HepG2 (cell line): ENCODE data around the gene DEFB131A.
"Not testable (repeated sequence)": the region's sequence is repeated elsewhere in the genome, so short reads cannot be mapped to it uniquely, and the experiment has no call there.

Experiments
- ARNTL ChIP-seq: sonication (generic); formaldehyde crosslinking; IDR thresholded peaks from 2 replicates; pipeline ENCODE4 v1.4.0; 2020; ENCODE audit warnings: mild to moderate bottlenecking, missing genetic modification reagents
- EZH2 ChIP-seq: conservative IDR thresholded peaks from 2 replicates; pipeline ENCODE4 v1.6.1; 2012; ENCODE audit warnings: mild to moderate bottlenecking, low read depth, low read length, moderate library complexity
- NFKB2 ChIP-seq: sonication (generic); formaldehyde crosslinking; IDR thresholded peaks from 2 replicates; pipeline ENCODE4 v1.4.0; 2020; ENCODE audit warnings: missing genetic modification reagents, borderline replicate concordance
- RFX5 ChIP-seq: IDR thresholded peaks from 2 replicates; pipeline ENCODE4 v1.6.1; 2011; ENCODE audit warnings: low read depth, low read length, improper control_type of control experiment
- RXRA ChIP-seq: sonication (generic); formaldehyde crosslinking; IDR thresholded peaks from 2 replicates; pipeline ENCODE4 v1.5.1; 2020; ENCODE audit warnings: missing genetic modification reagents
- SKIL ChIP-seq: sonication (generic); formaldehyde crosslinking; IDR thresholded peaks from 2 replicates; pipeline ENCODE4 v1.8.0; 2022; ENCODE audit warnings: missing genetic modification reagents, mild to moderate bottlenecking, moderate library complexity, borderline replicate concordance
- ZNF34 ChIP-seq: sonication (generic); formaldehyde crosslinking; IDR thresholded peaks from 2 replicates; pipeline ENCODE4 v1.4.0; 2020; ENCODE audit warnings: mild to moderate bottlenecking, missing genetic modification reagents, borderline replicate concordance
- ZNF383 ChIP-seq: sonication (generic); formaldehyde crosslinking; IDR thresholded peaks from 2 replicates; pipeline ENCODE4 v1.4.0; 2020; ENCODE audit warnings: missing genetic modification reagents, mild to moderate bottlenecking, borderline replicate concordance
- ZNF670 ChIP-seq: sonication (generic); formaldehyde crosslinking; IDR thresholded peaks from 2 replicates; pipeline ENCODE4 v1.8.0; 2022; ENCODE audit warnings: mild to moderate bottlenecking, missing genetic modification reagents, borderline replicate concordance
- TF ChIP-seq, protein P1 (sequence below), 2 experiments: IDR thresholded peaks; 2 replicates each; pipeline ENCODE4 v1.6.1; 2011 to 2012; ENCODE audit warnings: low read length in 2 of 2, borderline replicate concordance in 1 of 2, low read depth in 1 of 2, mild to moderate bottlenecking in 1 of 2, moderate library complexity in 1 of 2
- TF ChIP-seq, protein P2 (sequence below): sonication (generic); formaldehyde crosslinking; IDR thresholded peaks from 2 replicates; pipeline ENCODE4 v1.5.0; 2020; ENCODE audit warnings: mild to moderate bottlenecking, missing genetic modification reagents, moderate library complexity

- TF ChIP-seq ZNF34 (CRISPR knock-in tag); EZH2; ZNF383; ZNF670; RFX5; ARNTL (CRISPR knock-in tag); NFKB2; RXRA (CRISPR knock-in tag); SKIL (CRISPR knock-in tag): not testable (repeated sequence)
- TF ChIP-seq, protein P1, sequence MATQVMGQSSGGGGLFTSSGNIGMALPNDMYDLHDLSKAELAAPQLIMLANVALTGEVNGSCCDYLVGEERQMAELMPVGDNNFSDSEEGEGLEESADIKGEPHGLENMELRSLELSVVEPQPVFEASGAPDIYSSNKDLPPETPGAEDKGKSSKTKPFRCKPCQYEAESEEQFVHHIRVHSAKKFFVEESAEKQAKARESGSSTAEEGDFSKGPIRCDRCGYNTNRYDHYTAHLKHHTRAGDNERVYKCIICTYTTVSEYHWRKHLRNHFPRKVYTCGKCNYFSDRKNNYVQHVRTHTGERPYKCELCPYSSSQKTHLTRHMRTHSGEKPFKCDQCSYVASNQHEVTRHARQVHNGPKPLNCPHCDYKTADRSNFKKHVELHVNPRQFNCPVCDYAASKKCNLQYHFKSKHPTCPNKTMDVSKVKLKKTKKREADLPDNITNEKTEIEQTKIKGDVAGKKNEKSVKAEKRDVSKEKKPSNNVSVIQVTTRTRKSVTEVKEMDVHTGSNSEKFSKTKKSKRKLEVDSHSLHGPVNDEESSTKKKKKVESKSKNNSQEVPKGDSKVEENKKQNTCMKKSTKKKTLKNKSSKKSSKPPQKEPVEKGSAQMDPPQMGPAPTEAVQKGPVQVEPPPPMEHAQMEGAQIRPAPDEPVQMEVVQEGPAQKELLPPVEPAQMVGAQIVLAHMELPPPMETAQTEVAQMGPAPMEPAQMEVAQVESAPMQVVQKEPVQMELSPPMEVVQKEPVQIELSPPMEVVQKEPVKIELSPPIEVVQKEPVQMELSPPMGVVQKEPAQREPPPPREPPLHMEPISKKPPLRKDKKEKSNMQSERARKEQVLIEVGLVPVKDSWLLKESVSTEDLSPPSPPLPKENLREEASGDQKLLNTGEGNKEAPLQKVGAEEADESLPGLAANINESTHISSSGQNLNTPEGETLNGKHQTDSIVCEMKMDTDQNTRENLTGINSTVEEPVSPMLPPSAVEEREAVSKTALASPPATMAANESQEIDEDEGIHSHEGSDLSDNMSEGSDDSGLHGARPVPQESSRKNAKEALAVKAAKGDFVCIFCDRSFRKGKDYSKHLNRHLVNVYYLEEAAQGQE (IDR thresholded peaks at IDR 0.05; ENCODE audit: borderline replicate concordance in 1 of 2, low read depth in 1 of 2, low read length in 2 of 2): not testable (repeated sequence)
- TF ChIP-seq, protein P2, sequence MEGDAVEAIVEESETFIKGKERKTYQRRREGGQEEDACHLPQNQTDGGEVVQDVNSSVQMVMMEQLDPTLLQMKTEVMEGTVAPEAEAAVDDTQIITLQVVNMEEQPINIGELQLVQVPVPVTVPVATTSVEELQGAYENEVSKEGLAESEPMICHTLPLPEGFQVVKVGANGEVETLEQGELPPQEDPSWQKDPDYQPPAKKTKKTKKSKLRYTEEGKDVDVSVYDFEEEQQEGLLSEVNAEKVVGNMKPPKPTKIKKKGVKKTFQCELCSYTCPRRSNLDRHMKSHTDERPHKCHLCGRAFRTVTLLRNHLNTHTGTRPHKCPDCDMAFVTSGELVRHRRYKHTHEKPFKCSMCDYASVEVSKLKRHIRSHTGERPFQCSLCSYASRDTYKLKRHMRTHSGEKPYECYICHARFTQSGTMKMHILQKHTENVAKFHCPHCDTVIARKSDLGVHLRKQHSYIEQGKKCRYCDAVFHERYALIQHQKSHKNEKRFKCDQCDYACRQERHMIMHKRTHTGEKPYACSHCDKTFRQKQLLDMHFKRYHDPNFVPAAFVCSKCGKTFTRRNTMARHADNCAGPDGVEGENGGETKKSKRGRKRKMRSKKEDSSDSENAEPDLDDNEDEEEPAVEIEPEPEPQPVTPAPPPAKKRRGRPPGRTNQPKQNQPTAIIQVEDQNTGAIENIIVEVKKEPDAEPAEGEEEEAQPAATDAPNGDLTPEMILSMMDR: not testable (repeated sequence)
Measured at GRCh38 chr4:9499974-9500487, 55.8 kb downstream of the DEFB131A start.
